HG03469 (cell line): ENCODE measurements around the gene CPPED1.
"Not testable (repeated sequence)": the region's sequence is repeated elsewhere in the genome, so short reads cannot be mapped to it uniquely, and the experiment has no call there.

Source experiments
- ATAC-seq: cut with Tn5 transposase; IDR thresholded peaks from one replicate; pipeline ENCODE4 v1.9.1; 2021; ENCODE audit warnings: mild to moderate bottlenecking, moderate library complexity, moderate number of reproducible peaks; ENCODE audit not compliant: unreplicated experiment

CPPED1 gene, protein sequence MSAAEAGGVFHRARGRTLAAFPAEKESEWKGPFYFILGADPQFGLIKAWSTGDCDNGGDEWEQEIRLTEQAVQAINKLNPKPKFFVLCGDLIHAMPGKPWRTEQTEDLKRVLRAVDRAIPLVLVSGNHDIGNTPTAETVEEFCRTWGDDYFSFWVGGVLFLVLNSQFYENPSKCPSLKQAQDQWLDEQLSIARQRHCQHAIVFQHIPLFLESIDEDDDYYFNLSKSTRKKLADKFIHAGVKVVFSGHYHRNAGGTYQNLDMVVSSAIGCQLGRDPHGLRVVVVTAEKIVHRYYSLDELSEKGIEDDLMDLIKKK

DNA sequence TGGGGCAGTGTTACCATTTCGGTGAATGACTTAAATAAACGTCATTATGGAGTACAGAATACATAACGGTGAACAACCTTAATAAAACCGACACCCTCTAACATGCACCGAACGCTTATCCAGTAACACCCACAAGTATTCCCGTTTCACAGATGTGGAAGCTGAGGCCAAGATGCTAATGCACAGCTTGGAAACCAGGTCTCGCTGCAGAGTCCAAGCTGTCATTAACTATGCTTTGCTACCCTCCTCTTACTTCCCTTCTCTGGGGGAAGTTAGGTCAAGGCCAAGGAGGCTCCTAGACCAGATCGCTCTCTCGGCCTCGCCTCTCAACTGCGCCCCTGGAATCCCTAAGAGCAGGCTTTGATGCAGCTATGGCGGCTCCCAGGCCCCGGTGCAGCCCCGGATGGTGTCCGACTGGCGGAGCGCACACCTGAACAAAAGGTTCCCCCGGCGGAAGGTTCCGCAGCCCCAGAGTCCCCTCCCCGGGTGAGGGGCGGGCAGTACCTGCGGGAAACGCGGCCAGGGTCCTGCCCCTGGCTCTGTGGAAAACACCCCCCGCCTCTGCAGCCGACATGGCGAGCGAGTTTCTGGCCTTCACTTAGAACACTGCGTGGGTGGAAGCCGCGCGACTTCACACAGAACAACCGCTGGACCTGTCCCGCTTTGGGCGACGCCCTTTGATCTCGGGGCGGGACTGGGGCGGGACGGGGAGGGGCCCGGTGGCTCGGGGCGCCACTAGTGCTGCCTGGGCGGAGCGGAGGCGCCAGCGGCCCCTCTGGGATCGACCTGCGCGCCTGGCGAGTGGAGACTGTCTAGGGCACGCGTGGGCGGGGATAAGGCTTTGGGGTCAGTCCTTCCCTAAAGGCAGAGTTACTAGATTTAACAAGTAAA, at the start of gene CPPED1:
TSS of gene CPPED1 (minus strand) at position 685 of the 891 bp plus-strand sequence. CDS start at position 574, 111 bp downstream.
- peak; percentile 63 for ATAC-seq

DNA sequence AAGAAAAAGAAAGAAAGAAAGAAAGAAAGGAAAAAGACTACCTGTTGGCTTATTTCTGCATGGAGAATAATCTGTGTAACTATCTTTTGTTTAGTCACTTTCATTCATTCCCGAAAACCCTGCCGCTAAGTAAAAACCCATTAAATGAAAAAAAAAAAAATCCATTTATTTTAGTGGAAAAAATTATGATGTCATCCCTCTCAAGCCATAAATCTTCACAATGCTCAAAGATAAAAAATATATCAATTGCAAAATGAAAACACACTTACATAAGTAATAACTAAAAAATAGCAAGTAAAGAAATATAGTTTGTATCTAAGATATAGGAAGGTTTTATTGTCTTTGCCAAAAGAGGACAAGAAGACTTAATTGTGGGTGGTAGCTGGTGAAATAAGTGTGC, 46.5 kb upstream of the CPPED1 start:
- ATAC-seq: no peak

DNA sequence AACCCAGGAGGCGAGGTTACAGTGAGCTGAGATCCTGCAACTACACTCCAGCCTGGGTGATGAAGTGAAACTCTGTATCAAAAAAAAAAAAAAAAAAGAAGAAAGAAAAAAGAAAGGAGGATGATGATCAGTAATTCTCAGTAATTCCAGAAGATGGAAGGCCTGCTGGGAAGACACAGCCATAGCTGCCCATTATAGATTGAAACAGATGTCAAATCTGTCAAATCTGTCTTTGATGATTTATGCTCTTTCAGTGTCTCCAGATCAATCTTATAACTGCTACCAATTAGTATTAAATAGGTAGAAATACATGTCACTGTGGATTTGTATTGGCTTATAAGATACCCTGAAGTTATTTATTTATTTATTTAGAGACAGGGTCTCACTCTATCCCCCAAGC, 42.9 kb upstream of the CPPED1 start:
- no peak for ATAC-seq

GRCh38 chr16:12845282-12845681, 41.6 kb upstream of the CPPED1 start:
- ATAC-seq: no peak

GRCh38 chr16:12837756-12838155, 34.1 kb upstream of the CPPED1 start:
- no peak for ATAC-seq

GRCh38 chr16:12837291-12837690, 33.6 kb upstream of the CPPED1 start:
- ATAC-seq: no peak

DNA sequence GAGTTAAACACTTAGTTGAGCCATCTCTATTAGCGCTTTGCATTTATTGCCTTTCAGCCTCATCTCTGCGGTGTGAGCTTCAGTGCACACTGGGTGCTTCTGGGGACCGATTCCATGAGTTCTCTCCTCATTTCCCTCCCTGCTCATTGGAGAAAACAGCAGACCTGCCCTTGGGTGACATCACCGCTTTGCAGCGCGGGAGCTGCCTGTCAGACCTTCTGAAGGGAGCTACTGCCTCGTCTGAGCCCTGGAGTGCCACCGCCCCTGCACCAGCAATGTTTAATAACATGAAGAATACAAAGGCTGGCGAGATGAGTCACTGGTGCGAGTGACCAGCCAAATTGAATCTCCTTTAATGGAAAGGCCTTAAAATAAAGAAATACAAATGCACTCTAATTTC, 30.2 kb upstream of the CPPED1 start:
- no peak for ATAC-seq

GRCh38 chr16:12829096-12829888, 25.6 kb upstream of the CPPED1 start:
- no peak for ATAC-seq

DNA sequence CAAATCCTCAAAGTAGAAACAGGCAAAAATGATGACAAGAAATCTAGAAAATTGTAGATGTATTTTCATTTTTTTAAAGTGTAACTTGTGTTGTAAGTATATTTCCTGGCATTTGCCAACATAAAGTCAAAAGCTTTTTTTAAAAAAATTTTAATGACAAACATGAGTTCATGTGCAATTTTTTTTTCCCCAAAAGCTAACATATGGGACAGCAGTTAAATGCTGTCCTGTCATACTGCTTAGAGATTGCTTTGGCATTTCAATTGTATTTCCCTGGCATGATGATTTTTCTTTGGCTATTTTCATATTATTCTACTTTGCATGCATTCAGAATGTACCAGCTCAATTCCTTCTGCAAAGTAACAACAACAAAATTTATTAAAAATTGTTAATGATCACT, 24.5 kb upstream of the CPPED1 start:
- ATAC-seq: no peak

DNA sequence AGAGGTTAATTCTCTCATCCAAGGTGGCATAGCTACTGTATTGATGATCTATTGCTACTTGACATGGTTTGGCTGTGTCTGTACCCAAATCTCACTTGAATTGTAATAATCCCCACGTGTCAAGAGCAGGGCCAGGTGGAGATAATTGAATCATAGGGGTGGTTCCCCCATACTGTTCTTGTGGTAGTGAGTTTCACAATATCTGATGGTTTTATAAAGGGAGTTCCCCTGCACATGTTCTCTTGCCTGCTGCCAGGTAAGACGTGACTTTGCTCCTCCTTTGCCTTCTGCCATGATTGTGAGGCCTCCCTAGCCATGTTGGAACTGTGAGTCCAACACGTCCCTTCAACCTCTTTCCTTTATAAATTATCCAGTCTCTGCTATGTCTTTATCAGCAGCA, 22.9 kb upstream of the CPPED1 start:
- ATAC-seq: no peak

DNA sequence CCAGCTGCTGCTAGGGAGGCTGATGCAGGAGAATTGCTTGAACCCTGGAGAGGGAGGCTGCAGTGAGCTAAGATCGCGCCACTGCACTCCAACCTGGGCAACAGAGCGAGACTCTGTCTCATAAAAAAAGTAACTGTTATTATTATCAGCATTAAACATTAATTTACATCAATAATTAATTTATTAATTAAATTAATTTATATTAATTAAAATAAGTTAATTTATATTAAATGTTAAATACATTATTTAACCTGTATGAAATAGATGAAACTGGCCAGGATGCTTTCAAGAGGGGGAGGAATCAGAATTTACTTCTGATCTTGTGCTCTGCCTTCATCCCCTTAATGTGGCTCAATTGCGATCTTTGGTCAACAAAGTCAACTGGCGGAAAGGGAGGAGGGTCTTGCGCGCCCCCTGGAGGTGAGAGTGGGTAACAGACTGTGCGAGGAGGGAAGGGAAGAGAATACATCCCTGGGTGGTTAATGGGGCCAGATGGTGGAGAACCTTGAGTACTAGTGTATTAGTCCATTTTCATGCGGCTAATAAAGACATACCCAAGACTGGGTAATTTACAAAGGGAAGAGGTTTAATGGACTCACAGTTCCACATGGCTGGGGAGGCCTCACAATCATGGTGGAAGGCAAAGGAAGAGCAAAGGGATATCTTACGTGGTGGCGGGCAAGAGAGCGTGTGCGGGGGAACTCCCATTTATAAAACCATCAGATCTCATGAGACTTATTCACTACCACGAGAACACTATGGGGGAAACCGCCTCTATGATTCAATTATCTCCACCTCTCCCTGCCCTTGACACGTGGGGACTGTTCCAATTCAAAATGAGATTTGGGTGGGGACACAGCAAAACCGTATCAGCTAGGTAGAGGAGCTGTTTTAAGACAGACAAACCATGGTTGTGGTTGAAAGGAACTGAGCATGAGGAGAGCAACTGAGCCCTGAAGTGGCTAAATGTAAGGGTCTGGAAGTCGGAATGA, 15.7 kb upstream of the CPPED1 start:
- no peak for ATAC-seq

DNA sequence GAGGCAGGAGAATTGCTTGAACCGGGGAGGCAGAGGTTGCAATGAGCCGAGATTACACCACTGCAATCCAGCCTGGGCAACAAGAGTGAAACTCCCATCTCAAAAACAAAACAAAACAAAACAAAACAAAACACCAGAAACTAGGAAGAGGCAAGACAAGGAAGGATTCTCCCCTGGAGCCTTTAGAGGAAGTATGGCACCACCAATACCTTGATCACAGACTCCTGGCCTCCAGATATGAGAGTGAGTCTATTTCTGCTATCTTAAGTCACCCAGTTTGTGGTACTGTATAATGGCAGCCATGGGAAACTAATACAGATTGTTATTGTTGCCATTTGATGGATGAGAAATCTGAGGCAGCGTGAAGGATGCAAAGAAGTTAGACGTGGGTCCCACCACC, 14.6 kb upstream of the CPPED1 start:
- no peak for ATAC-seq

DNA sequence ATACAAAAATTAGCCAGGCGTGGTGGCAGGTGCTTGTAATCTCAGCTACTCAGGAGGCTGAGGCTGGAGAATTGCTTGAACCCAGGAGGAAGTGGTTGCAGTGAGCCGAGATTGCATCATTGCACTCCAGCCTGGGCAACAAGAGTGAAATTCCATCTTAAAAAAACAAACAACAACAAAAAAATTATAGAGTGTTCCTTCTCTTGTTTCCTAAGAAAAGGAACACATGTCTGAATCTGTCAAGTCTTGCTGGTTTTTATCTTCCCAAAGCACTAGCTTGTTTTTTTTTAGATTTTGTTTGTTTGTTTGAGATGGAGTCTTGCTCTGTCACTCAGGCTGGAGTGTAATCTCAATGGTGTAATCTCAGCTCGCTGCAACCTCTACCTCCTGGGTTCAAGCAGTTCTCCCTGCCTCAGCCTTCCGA, 13.1 kb upstream of the CPPED1 start:
- ATAC-seq: not testable (repeated sequence)

DNA sequence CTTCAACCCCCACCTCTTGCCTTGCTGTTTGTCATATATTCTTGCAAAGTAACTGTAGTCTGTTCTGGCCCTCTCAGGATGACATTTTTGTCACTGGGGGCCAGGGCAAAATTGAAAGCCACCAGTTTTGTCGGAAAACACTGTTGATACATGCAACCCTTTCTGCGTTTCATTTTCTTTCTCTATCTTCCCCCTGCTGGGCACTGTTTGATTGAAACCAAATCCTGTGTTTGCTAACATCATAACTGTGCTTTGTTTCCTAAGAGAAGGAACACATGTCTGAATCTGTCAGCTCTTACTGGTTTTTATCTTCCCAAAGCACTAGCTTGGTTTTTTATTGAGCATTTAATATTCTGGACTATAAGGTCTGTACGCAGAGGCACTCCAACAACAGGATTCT, 11.7 kb upstream of the CPPED1 start:
- no peak for ATAC-seq

GRCh38 chr16:12813734-12814133, 10.0 kb upstream of the CPPED1 start:
- not testable (repeated sequence) for ATAC-seq

DNA sequence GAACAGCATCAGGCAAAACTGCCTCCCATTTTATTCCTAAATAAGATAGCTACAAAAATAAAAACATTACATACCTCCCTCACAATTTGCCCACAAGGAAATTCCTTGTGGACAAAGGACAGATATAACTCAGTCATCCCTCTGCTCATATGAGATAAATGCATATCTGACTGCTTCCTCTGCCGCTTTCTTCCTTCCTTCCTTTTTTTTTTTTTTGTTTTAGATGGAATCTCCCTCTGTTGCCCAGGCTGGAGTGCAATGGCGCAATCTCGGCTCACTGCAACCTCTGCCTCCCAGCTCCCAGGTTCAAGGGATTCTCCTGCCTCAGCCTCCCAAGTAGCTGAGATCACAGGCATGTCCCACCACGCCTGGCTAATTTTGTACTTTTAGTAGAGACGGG, 9.6 kb upstream of the CPPED1 start:
- not testable (repeated sequence) for ATAC-seq

GRCh38 chr16:12811441-12812383, 8.0 kb upstream of the CPPED1 start:
- ATAC-seq: no peak

DNA sequence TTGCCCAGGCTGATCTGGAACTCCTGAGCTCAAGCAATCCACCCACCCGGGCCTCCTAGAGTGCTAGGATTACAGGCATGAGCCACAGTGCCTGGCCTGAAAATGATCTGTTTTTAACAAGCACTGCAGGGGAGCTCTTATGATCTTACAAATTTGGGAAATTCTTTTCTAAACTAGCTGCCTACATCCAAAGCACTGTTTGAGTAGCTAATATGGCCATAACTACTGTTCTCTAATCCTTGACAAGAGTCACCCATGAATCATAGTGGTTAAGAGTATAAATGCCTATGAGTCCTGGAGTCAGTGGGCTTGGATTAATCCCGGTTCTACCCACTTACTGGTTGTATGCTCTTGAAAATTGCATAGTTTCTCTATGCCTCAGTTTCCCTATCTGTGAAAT, 1.4 kb upstream of the CPPED1 start:
- ATAC-seq: no peak

DNA sequence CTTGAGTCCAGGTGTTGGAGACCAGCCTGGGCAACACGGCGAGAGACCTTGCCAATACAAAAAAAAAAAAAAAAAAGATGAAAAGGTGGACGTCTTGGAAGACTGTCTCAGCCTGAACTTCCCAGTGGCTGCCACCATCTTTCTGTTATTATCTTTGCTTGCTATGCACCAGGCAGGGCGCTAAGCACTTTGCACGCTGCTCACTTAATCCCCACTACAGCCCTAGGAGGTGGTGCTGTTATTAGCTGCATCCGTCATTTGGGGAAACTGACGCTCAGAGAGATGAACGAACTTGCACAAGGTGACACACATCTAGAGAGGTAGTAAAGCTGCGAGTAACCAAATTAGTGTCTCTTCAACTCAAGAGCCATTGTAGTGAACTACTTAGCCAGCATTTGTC, 708 bp upstream of the CPPED1 start:
- ATAC-seq: no peak
